C4-2B (cell line): ENCODE measurements around the gene GAS7.

ENCODE experiments used
- CTCF ChIP-seq: fragments of 450-650 bp; conservative IDR thresholded peaks from 2 replicates; pipeline ENCODE4 v1.5.1; 2017; ENCODE audit warnings: mild to moderate bottlenecking
- ZFX ChIP-seq: fragments of 450-650 bp; IDR thresholded peaks from 2 replicates; pipeline ENCODE4 v1.6.1; 2017

- TF ChIP-seq CTCF (no peak), ZFX (no peak)
These were observed 172.2 kb downstream of the GAS7 start for GRCh38 chr17:10025976-10026901.
